Fibroblast of lung (primary cell): ENCODE data around the gene TLNRD1. TPM values are rescaled to one million over a fixed set of nuclear protein-coding genes. Genes with fewer than 3 reads are reported as not detected.

ENCODE experiments used
- DNase-seq, 2 donors: peaks; one replicate each; pipeline versions ENCODE4 v3.0.0 to v3.0.0-alpha.2; 2010; ENCODE audit warnings: low read depth in 2 of 2
- H2AFZ ChIP-seq: 2 replicates; pipeline ENCODE4 v1.5.1; 2012; ENCODE audit warnings: low read length, control low read depth, inconsistent platforms
- H3K27ac ChIP-seq: 2 replicates; pipeline ENCODE4 v1.5.1; 2011; ENCODE audit warnings: low read length, control low read depth; ENCODE audit not compliant: insufficient read depth
- H3K27me3 ChIP-seq: 2 replicates; pipeline ENCODE4 v1.5.1; 2011; ENCODE audit warnings: mild to moderate bottlenecking, low read length; ENCODE audit not compliant: control insufficient read depth, insufficient read depth
- H3K36me3 ChIP-seq: 2 replicates; pipeline ENCODE4 v1.5.1; 2011; ENCODE audit warnings: low read length; ENCODE audit not compliant: control insufficient read depth, insufficient read depth
- H3K4me1 ChIP-seq: 2 replicates; pipeline ENCODE4 v1.5.1; 2011; ENCODE audit warnings: low read length; ENCODE audit not compliant: control insufficient read depth, insufficient read depth; ENCODE audit errors: extremely low read depth
- H3K4me2 ChIP-seq: 2 replicates; pipeline ENCODE4 v1.5.1; 2011; ENCODE audit warnings: low read length, control low read depth; ENCODE audit not compliant: insufficient read depth; ENCODE audit errors: extremely low read depth
- H3K4me3 ChIP-seq, 4 experiments: fragments of 200-600 bp in 1 of 4; sonication (generic) in 1 of 4; replicated peaks in 1 of 4; 2 replicates each; pipeline ENCODE4 v1.5.1; 2011 to 2016; ENCODE audit warnings: low read length in 4 of 4, low read depth in 3 of 4, mild to moderate bottlenecking in 3 of 4, control low read depth in 2 of 4, inconsistent platforms in 1 of 4, mixed read lengths in 1 of 4; ENCODE audit not compliant: insufficient read depth in 1 of 4; ENCODE audit errors: control extremely low read depth in 1 of 4
- H3K79me2 ChIP-seq: 2 replicates; pipeline ENCODE4 v1.5.1; 2012; ENCODE audit warnings: mild to moderate bottlenecking, low read length, inconsistent platforms; ENCODE audit not compliant: control insufficient read depth, insufficient read depth
- H3K9ac ChIP-seq: 2 replicates; pipeline ENCODE4 v1.5.1; 2011; ENCODE audit warnings: mild to moderate bottlenecking, low read length, control low read depth; ENCODE audit not compliant: insufficient read depth
- H3K9me3 ChIP-seq: 2 replicates; pipeline ENCODE4 v1.5.1; 2012; ENCODE audit warnings: low read depth, low read length; ENCODE audit not compliant: control insufficient read depth, insufficient read depth
- H4K20me1 ChIP-seq: 2 replicates; pipeline ENCODE4 v1.5.1; 2011; ENCODE audit warnings: low read length; ENCODE audit not compliant: control insufficient read depth, insufficient read depth; ENCODE audit errors: extremely low read depth
- EZH2 ChIP-seq: IDR thresholded peaks from 2 replicates; pipeline ENCODE4 v1.5.1; 2012; ENCODE audit warnings: low read length, control low read depth, mild to moderate bottlenecking; ENCODE audit errors: missing control alignments
- polyA plus RNA-seq, 2 donors: library from polyadenylated mRNA; depleted of rRNA in 1 of 2; stranded (reverse) in 1 of 2; unstranded in 1 of 2; fragments of >200 nt; gene quantifications; 2 replicates each; pipeline ENCODE4 v1.2.1, GENCODE V29; 2011 to 2012; ENCODE audit warnings: missing spikeins in 1 of 2
- total RNA-seq: library from RNA; depleted of rRNA; stranded (reverse); fragments of >200 nt; gene quantifications from 2 replicates; pipeline ENCODE4 v1.2.1, GENCODE V29; 2014
- TF ChIP-seq, protein P1 (sequence below), 2 donors: IDR thresholded peaks in 1 of 2; conservative IDR thresholded peaks in 1 of 2; 1 replicate in 1 of 2; 2 replicates in 1 of 2; pipeline ENCODE4 v1.5.1; 2011 to 2012; ENCODE audit warnings: low read length in 2 of 2, control low read depth in 1 of 2, inconsistent platforms in 1 of 2, low read depth in 1 of 2, mild to moderate bottlenecking in 1 of 2

The TLNRD1 gene
- total and polyA plus RNA-seq, 2 donors (not counting 1 experiment from before 2014, with no cell fraction given): 3.3 to 4.3 TPM

DNA sequence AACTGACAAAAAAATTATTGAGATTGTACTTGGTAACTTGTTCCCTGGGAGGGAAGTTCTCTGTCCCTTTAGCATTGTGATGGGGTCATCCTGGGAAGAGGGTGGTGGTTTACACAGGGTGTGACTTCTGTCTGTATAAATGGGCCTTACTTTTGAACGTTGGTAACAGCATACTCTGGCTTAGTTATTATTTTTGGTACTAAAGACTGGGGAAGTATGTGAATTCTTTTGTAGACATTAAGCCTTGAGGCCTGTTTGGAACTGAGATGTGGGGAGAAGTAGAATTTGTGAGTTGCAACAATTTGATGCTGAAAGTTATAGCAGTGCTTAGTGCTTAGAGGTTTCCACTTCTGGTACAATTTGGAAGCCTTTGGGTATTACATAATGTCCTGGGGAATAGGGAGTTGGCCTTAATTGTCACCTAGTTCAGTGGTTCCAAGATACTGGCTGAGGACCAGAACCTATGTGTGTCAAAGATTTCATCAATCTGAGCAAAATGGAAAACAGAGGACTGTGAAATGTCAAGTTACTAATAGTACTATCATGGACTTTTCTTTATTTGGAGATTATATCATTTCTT is 15.9 kb downstream of the TLNRD1 start:
- H2AFZ ChIP-seq: no peak overlapping the region
- no peak overlapping the region for H3K9ac ChIP-seq
- H3K79me2 ChIP-seq: no peaks in the 10 kb centered on the region
- H4K20me1 ChIP-seq: no peaks in the 10 kb centered on the region
- no peak for TF ChIP-seq EZH2
- TF ChIP-seq, protein P1, sequence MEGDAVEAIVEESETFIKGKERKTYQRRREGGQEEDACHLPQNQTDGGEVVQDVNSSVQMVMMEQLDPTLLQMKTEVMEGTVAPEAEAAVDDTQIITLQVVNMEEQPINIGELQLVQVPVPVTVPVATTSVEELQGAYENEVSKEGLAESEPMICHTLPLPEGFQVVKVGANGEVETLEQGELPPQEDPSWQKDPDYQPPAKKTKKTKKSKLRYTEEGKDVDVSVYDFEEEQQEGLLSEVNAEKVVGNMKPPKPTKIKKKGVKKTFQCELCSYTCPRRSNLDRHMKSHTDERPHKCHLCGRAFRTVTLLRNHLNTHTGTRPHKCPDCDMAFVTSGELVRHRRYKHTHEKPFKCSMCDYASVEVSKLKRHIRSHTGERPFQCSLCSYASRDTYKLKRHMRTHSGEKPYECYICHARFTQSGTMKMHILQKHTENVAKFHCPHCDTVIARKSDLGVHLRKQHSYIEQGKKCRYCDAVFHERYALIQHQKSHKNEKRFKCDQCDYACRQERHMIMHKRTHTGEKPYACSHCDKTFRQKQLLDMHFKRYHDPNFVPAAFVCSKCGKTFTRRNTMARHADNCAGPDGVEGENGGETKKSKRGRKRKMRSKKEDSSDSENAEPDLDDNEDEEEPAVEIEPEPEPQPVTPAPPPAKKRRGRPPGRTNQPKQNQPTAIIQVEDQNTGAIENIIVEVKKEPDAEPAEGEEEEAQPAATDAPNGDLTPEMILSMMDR (conservative IDR thresholded peaks at IDR 0.05 in 1 of 2, IDR thresholded peaks at IDR 0.05 in 1 of 2; ENCODE audit: low read depth in 1 of 2, low read length in 2 of 2): no peak
- no peaks in the 10 kb centered on the region for H3K9me3 ChIP-seq
- no peaks in the 10 kb centered on the region for H3K4me1 ChIP-seq
- H3K4me3 ChIP-seq: no peak overlapping the region
- no peak overlapping the region for H3K4me2 ChIP-seq
- H3K27ac ChIP-seq: no peak overlapping the region
- no peaks in the 10 kb centered on the region for H3K36me3 ChIP-seq
- H3K27me3 ChIP-seq: no peaks in the 10 kb centered on the region
- no peak for DNase-seq

DNA sequence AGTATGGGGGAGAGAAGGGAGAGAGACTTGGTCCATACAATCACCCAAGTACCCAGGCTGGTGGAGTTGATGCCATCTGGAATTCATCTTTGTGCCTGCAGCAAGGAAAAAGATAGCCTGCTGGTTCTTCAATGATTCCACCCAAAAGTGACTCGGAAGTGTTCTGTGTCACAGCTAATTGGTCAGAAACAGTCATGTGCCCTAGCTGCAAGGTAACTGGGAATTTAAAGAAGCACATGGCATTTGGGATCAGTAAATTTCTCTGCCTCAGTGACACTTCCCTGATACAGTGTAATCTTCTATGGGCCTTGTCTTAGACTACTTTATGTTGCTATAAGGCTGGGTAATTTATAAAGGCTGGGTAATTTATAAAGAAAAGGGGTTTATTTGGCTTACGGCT is 17.5 kb downstream of the TLNRD1 start:
- Histone ChIP-seq H3K79me2 (no peaks in the 10 kb centered on the region), H3K4me1 (no peaks in the 10 kb centered on the region), H3K9me3 (no peaks in the 10 kb centered on the region), H3K27ac (no peak overlapping the region), H3K9ac (no peak overlapping the region), H3K4me2 (no peak overlapping the region), H4K20me1 (no peaks in the 10 kb centered on the region), H2AFZ (no peak overlapping the region), H3K36me3 (no peaks in the 10 kb centered on the region), H3K4me3 (no peak overlapping the region), H3K27me3 (no peaks in the 10 kb centered on the region)
- no peak for DNase-seq
- TF ChIP-seq, protein P1 (conservative IDR thresholded peaks at IDR 0.05 in 1 of 2, IDR thresholded peaks at IDR 0.05 in 1 of 2; ENCODE audit: low read depth in 1 of 2, low read length in 2 of 2): no peak
- no peak for TF ChIP-seq EZH2

DNA sequence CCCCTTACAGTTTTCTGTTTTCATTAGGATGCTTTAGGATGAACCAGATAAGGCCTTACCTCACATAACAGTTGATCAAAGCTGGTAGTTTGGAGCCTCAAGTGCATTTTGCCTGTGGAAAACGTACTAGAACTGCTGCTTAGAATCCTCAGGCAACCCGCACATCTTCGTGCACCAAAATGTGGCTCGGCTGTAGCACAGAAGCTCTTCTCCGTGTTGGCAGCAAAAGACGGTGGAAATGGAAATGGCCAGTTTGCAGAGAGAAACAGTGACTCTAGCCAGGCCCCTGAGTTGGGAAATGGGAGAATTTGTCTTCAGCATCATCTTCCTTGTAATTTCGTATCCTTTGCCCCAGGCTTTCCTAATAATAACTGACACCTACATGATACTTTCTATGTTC is 20.6 kb downstream of the TLNRD1 start:
- Histone ChIP-seq H2AFZ (no peak overlapping the region), H3K4me2 (no peak overlapping the region), H3K9me3 (no peaks in the 10 kb centered on the region), H3K27ac (no peak overlapping the region), H3K4me1 (no peaks in the 10 kb centered on the region), H4K20me1 (no peaks in the 10 kb centered on the region), H3K36me3 (no peaks in the 10 kb centered on the region), H3K4me3 (no peak overlapping the region), H3K9ac (no peak overlapping the region), H3K79me2 (no peaks in the 10 kb centered on the region), H3K27me3 (no peaks in the 10 kb centered on the region)
- no peak for DNase-seq
- TF ChIP-seq, protein P1 (conservative IDR thresholded peaks at IDR 0.05 in 1 of 2, IDR thresholded peaks at IDR 0.05 in 1 of 2; ENCODE audit: low read depth in 1 of 2, low read length in 2 of 2): no peak
